A549 treated with AZD2906 at 1 μM for 4 hours (cell line): Measurements from ENCODE around the gene TUBB8B. TPM values are rescaled to one million over a fixed set of nuclear protein-coding genes. Genes with fewer than 3 reads are reported as not detected.

ENCODE experiments used
- total RNA-seq: library from RNA; stranded (reverse); fragments of 200-300 nt; extraction: Qiagen RNA extraction; gene quantifications from 5 replicates; pipeline ENCODE4 v1.2.3, GENCODE V29; 2022

The TUBB8B gene
- not detected in 5 replicates for total RNA-seq

DNA sequence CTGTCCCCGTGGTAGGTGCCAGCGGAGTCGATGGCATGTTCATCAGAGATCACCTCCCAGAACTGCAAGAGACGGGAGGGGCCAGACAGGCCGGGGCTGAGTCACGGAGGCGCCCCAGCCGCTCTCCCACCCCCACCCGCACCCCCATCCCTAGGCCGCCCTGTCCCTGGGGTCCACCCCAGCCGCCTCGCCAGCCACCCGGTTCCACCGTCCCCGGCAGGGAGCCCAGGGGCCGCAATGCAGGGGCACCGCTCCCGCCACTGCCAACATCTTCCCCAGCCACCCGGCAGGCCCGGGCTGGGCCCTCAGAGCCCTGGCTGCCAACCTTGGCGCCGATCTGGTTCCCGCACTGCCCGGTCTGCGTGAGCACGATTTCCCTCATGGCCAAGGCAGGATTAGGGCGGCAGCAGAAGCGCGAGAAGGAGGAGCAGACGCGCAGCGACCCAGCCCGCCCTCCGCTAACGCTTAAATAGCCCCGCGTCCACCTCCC is at the start of gene TUBB8B:
TUBB8B (minus strand) TSS at position 440 of the 490 bp plus-strand sequence; CDS start at position 382, 58 bp downstream.

Other genes starting within 250 kb of the TUBB8B start
- 61.1 to 67.9 TPM (median 61.8 TPM) in 5 replicates for gene USP14, start 108.9 kb upstream of the TUBB8B start, total RNA-seq
- 15.9 to 19.4 TPM (median 17.9 TPM) in 5 replicates for gene THOC1, start 218.4 kb upstream of the TUBB8B start, total RNA-seq